OCI-LY3 (cell line): ENCODE results near the gene PLCL1.

Source experiments
- EZH2phosphoT487 ChIP-seq: fragments of 200-600 bp; shearing (Covaris generic); IDR thresholded peaks from 2 replicates; pipeline ENCODE4 v1.6.1; 2018; ENCODE audit warnings: antibody characterized with exemption, mixed run types, low read depth
- TF ChIP-seq, protein P1 (sequence below): fragments of 200-600, 300-600 bp; sonication (generic); IDR thresholded peaks from 2 replicates; pipeline ENCODE4 v1.5.1; 2014; ENCODE audit warnings: antibody characterized with exemption, low read length, low read depth

DNA sequence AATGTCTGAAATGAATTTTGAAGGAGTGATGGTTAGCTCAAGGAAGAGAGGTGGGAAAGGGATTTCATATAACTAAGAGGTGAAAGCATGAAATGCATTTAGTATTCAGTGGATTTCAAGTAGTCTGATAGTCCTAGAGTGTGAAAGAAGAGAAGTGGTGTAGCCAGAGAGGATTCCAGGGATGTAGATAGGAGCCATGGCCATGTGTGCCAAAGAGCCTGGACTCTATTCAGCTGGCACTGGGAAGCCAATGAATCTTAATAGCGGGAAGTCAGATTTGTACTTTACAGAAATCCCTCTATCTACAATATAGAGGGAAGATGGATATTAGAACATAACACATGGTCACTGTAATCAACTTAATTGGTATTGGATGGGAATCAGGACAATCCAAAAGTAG lies 10.9 kb upstream of the PLCL1 start:
- TF ChIP-seq, protein P1, sequence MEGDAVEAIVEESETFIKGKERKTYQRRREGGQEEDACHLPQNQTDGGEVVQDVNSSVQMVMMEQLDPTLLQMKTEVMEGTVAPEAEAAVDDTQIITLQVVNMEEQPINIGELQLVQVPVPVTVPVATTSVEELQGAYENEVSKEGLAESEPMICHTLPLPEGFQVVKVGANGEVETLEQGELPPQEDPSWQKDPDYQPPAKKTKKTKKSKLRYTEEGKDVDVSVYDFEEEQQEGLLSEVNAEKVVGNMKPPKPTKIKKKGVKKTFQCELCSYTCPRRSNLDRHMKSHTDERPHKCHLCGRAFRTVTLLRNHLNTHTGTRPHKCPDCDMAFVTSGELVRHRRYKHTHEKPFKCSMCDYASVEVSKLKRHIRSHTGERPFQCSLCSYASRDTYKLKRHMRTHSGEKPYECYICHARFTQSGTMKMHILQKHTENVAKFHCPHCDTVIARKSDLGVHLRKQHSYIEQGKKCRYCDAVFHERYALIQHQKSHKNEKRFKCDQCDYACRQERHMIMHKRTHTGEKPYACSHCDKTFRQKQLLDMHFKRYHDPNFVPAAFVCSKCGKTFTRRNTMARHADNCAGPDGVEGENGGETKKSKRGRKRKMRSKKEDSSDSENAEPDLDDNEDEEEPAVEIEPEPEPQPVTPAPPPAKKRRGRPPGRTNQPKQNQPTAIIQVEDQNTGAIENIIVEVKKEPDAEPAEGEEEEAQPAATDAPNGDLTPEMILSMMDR = no peak
- no peak for TF ChIP-seq EZH2phosphoT487
